GM19025 (cell line): ENCODE measurements around the gene CCDC85A.

Source experiments
- ATAC-seq: cut with Tn5 transposase; IDR thresholded peaks from one replicate; pipeline ENCODE4 v1.9.1; 2021; ENCODE audit warnings: mild to moderate bottlenecking, low read depth, moderate library complexity; ENCODE audit not compliant: unreplicated experiment

The CCDC85A gene

DNA sequence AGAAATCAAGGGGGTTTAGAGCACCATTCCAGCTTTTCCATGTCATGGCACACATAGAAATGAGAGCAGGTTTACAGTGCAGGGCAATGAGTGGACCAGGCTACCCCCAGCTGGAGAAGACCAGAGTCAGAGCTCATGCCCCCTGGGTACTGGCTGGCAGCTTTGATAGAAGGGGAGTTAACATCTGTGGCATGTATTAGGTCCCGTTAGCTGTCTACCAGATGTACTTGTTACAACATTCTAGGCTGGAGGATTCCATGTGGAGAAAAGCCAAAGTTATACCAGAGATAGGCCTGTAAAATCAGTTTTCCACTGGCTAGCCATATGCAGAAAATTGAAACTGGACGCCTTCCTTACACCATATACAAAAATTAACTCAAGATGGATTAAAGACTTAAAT, 109.2 kb downstream of the CCDC85A start:
- no peak for ATAC-seq

DNA sequence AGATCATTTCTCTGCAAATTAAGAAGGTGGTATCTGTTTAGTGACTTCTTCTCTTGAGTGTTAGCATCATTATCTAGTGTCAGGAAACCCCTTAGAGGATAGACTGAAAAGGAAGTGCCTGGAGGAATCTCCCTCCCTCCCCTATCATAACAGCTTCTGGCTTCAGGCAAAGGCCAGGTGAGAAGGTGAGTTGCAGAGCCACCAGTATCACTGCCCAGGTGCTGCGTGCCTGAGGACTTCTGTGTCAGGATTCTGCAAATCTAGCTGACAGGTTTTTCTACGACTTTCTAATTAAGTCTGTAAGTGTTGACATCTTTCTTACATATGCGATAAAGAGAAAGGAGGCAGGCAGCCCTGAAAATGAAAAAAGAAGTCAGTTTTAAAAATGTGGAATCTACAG, 111.9 kb downstream of the CCDC85A start:
- ATAC-seq = no peak

DNA sequence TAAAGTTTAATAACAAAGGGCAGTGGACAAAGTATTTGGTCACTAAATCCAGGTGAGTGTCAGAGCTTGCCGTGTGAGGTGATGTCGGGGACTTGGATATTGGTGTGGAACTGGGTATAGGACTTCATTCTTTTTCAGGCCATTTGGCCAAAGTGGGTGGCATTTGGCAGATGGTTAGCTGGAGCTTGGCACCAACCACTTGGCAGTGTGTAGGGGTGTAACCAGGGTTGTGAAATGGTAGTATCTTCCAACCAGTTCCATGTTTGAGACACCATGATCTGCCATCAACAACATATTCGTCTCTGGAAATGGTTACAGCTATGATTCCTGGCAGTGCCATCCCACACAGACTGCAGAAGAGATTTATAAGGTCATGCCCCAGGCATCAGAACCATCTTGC, 113.9 kb downstream of the CCDC85A start:
- ATAC-seq = no peak

DNA sequence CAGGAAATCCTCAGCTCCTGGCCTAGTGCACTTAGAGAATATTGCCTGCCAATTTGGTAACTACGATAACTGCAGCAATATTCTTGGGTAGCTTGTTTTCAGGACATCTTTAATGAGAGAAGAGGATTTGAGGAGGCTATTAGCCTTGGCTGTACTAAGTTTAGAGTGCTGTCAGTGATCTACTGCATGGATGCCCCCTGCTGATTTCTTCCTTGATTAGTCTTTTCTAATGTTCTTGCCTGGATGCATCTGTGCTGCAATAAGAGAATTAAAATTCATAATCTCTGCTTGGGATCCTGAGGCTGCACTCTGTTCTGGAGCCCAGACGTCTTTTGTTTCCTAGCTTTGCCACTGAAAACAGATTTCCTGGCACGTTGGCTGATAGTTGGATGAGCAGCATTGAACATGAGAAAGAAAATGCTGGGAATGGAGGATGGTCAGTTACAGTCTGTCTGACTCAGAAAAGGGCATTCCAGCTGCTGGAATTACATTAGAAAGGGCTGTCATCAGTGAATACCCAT, 115.4 kb downstream of the CCDC85A start:
- ATAC-seq = no peak

DNA sequence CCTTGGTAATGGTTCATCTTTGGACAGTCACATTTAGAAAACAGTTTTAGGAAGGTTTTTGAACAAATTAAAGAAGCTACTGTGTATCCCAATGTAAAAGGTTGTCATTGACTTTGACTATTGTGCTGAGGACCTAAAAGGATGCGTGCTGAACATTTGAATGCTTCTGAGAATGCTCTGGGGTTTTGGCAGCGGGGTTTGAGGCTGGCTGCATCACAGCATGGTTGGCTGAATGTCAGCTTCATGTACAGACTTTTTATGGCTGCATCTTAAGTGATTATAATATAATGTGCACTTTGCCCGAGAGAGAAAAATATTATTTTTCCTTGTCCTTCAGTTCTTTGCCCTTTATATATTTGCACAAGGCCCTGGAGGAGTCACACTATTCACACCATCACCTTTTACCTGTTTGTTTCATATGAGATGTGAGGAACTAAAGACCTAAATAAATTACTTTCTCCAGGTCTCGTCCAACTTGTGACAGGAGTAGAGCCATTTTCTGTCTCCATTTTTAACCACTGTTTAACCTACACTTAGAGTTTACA, 125.9 kb downstream of the CCDC85A start:
- ATAC-seq = no peak

DNA sequence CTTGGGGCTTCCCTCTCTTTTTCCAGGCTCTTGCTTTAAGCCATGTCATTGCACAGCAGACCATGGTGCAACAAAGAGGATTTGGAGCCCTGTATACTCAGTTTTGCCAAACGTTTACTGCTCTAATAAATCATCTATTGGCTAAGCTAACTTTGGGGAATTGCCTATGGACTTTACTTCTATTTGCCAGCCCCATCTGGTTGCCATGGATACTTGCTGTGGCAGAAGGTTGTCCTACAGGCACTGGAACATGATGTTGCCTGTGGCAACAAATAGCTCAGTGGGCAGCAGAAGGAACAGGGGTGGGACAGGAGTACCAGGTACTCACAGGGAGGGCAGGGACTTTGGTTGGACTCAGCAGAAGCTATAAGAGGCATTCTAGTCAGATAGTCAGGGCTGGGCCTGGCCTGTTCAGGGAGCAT, 129.7 kb downstream of the CCDC85A start:
- ATAC-seq = no peak

DNA sequence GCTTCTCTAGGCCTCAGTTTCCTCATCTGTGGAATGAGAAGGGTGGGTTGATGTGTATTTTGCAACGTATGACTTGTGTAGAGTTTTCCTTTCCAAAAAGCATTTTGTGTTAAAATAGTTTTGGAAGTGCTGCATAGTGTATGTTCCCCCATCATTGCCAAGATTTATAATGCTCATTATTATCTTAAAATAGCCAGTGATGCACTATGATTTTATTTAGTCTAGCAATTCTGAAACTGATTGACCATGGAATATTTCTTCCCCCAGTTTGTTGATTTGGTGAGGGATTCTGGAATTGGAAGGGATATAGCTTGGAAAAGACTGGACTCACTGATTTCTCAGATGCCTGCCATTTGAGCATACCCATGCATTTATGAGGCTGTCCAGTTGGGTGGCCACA, 130.6 kb downstream of the CCDC85A start:
- ATAC-seq = no peak

DNA sequence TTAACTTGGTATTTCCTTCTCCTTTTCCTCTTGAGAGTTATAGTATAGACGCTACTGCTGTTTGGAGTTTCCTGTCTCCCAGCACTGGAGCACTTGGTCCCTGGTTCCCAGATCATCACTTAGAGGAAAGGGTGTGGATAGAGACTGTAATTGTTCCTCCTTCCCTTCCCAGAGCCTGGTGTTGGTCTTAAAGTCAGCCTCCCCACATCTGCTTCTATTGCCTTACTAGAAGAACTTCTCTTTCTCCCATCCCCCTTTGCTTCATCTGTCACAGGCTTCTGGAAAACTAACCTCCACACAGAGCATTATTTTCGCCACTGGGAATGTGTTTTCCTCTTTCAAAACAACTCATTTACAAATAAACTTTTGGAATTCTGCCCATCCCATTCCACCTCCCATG, 131.0 kb downstream of the CCDC85A start:
- no peak for ATAC-seq

DNA sequence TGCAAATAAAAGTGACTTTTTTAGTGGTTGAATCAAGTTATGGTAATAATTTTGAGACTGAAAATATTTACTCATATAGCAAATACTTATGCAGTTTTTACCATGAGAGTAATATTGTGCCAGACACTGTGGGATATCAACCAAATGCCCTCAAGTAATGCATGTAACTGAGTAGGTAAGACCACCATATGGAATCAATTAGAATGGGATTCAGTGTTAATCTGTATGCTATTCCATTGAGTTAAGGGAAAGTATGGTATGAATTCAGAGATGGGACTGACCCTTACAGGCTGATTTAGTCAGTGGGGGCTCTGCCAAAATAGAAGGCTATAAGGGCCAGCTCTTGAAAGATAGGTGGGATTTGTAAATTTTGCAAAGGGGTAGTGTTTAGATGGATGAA, 131.6 kb downstream of the CCDC85A start:
- no peak for ATAC-seq

DNA sequence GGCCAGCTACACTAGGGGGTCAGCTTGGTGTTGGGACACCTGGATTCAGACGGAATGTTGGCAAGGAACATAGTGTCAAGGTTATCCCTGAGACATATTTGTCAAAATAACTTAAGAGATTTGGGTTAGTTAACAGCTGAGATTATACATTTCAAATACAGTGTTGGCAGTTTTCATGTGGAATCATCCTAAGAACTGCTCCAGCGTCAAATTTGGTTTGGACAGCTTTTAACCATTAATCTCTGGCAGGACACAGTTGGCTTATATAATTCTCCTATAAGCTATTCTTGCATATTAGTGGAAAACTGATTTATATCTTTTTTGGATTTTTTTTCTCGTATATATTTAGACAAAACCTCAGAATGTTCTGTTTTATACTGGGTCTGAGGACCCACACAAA, 132.2 kb downstream of the CCDC85A start:
- no peak for ATAC-seq

DNA sequence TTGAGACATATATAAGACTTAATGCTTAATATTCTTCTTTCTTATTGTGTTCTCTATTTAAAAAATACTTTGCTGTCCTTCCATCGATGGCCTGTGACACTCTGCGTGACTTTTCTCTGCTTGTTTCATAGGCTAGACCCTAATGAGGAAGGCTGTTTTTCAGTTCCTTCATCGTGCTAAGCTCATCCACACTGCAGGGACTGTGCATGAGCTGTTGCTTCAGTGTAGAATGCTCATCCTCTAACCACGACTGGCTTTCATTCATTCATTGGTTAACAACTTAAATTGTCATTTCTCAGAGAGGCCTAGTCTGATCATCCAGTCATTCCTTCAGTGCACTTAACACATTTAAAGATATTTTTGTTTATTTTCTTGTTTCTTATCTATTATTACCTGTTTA, 134.4 kb downstream of the CCDC85A start:
- no peak for ATAC-seq

DNA sequence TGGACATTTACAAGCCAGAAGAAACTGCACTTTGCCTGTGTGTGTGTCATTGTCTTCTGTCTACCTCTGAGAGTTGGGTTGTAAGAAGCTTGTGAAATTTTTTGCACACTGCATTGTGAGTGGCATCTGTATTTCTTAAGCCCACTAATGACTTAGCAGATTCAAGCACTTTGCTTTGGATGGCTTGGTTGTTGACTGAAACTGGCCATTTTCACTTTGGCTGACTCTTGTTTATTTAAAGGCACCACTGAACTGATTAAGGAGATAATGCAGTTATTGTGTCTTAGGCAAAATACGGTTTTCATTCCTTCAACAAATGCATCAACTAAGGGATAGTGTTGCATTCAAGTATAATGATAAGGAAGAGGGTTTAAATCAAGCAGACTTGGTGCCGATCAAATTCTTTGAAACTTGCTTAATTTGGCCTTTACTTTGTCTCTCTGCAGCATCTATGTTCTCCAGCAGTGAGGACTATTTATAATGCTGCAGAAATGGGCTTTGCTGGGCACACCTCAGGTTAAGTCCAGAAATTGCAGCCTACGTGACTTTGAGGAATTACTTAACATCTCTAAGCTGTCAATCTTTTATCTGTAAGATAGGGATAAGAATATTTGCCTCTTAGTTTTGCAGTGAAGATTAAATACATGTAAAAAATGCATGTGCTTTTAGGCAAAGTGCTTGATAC, 142.0 kb downstream of the CCDC85A start:
- ATAC-seq = no peak

DNA sequence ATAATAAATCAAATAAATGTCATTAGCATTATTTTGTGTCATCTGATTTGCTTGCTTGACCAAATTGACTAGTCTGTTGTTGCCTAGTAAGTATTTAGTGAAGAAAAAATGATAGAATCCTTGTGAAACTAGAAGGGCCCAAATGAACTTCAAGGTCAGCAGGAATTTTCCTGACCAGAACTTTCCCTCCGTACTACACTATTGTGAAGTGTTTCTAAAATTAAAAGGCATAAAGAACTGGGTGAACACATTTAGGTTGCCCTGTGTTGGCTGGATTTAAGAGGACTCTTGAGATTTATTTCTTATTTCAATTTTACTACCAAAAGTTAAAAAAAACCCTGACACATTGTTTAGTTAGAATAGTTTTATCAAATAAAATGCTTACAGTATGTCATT, 142.6 kb downstream of the CCDC85A start:
- no peak for ATAC-seq

DNA sequence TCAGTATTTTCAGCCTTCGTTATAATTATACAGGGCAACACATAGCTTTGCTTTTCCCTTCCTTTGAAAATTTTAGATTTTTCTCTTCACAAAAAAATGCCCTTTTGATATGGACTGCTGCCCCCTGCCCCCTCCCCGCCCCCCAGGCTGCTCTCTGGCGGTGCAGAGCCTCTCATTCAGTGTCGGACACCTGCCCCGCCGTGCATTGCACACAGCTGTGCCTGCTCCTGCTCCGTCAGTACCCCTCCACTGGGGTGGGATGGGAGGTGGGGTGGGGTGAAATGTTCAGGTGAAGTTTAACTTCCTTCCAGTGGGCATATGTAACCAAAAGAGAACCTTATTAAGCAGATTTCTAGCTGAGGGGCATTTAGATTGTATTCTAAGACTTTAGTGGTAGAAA, 148.0 kb downstream of the CCDC85A start:
- no peak for ATAC-seq

DNA sequence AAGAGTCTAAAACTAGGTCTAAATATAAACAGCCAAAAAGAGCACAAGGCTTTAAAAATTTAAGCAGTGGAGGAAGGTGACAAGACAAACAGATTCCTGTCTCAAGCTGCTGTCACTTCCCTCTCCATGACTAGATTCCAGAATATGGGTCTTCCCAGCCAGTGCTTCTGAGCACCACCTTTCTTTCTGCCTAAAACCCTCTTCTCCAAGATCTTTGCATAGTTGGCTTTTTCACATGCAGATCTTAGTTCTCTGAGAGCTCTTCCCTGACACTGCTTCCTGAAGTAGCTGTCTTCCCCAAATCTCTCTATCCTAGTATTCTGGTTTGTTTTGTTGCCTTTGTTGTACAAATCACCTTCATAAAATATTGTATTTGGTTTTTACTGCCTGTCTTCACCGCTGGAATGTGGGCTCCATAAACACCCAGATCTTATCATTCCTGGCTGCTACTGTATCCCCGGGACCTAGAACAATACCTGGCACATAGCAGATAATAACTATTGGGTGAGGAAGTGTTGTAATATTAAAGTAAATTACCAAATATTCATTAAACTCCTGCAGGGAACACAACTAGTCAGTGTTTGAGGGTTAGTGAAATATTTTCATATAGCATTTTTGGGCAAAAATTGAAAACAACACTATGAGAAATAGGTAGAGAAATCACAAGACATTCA, 150.2 kb downstream of the CCDC85A start:
- ATAC-seq = no peak

DNA sequence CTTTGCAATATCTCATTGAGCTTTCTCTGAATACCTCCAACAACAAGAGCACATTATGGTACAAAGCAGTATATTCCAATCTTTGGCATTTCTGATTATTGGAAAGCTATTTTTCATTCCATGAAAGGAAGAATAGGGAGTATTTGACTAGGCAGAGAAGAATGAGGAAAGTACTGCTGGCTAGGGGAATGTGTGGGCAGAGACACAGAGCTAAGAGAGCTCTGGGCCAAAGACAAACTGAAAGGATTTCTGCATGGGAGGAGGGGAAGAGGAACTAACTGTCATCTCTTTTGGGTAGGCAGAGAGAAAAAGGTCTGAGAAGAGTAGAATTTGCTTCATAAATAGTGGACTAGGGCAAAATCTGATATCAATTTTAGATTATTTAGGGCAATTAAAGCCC, 150.8 kb downstream of the CCDC85A start:
- ATAC-seq = no peak

DNA sequence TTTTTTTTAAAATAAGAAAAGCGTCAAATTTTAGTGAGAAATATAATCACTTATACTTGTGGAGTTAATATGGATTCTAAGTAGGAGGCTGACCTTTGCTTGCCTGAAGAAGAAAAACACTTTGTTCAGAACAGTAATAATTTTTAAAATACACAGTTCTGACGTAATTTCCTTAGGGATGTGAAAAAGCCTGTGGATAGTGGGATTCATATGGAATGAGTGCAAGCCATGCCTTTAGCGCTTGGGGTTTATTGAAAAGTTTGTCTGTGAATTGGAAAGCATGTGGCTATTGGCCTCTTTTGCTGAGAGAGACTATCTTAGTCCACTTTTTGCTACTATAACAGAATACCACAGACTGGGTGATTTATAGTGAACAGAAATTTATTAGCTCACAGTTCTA, 151.3 kb downstream of the CCDC85A start:
- no peak for ATAC-seq

DNA sequence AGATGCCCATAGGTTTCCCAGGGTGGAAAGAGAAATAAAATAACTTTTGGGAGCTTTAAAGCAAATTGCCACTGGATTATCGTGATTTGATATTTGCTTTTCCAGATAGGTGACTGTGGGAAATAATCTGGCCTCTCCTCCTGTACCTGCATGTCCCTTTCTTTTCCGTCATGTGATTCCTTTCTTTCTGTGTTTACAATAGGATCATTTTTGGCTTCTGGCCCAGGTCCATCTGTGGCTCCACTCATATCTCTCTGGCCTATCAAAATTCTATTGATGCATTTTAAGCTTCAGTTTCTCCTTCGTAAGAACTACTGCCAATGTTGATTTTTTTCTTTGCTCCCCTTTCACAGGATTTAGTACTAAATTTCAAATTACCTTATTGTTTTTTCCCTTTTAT, 153.6 kb downstream of the CCDC85A start:
- ATAC-seq = no peak

DNA sequence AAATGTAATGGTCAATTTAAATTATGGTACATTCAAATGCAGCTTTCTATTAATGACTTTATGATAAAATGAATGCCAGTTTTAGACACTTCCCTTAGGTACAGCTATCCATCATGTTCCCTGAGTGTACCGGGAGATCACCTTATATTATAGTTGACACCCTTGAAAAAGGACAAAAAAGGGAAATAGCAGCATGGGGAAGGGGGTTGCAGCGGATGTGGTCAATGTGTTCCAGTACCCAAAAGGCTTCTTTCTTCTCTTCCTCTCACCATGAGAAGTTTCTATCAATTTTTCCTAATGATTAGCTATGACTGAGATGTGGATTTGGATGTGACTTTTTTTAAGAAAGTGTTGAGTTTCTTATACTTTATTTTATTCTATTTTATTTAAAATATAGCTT, 154.4 kb downstream of the CCDC85A start:
- no peak for ATAC-seq

DNA sequence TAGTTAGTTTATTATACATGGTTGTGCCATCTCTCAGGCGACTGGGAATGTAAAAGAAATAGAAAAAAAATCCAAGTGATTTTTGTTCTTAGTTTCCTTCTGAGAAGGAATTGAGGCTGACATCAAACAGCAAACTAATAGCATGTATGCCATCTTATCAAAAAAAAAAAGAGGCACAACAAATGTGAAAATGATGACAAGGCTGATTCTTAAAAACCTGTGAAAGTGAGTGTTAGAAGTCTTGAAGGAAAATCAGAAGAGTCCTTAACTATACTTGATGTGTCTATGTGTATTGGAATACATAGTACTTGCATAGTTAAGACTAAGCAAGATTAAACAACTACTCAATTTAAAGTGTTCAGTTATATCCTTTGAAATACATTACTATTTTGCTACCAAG, 161.0 kb downstream of the CCDC85A start:
- no peak for ATAC-seq

DNA sequence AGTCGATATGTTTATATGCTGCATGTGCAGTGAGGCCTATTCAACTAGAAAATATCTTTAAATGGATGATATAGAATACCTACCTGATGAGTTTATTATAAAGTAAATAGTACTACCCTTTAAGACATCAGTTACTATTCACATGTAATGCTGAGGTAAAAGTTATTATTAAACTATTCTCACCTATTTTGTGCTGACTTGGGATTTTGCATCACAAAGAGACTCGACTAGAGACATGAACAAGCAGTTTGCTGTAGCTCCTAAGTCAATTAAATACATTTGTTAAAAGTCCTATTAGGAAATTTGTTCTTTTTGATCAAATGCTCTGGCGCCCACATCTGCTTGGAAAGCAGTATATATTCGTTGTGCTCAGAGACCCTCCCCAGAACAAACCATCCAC, 164.1 kb downstream of the CCDC85A start:
- no peak for ATAC-seq
